Measurements from ENCODE around the gene TRIP13. TPM values are rescaled to one million over a fixed set of nuclear protein-coding genes. Genes with fewer than 3 reads are reported as not detected.
"Not testable (repeated sequence)": the region's sequence is repeated elsewhere in the genome, so short reads cannot be mapped to it uniquely, and the experiment has no call there.

Gene TRIP13
- total RNA-seq, 6 experiments from 2014 or later = 16.5 to 40.4 (median 35.8) TPM

GRCh38 chr5:934381-934967, 41.8 kb downstream of the TRIP13 start:
- not testable (repeated sequence) for H3K36me3 Mint-ChIP-seq (ENCODE audit: low read depth); H3K4me3 Mint-ChIP-seq; H3K27ac Mint-ChIP-seq; H3K4me1 Mint-ChIP-seq (ENCODE audit: low read depth); H3K9me3 Mint-ChIP-seq
- peak; percentile 20 for DNase-seq
- peak; percentile 71 for TF ChIP-seq CTCF (IDR thresholded peaks at IDR 0.05)
- H3K27me3 Mint-ChIP-seq (ENCODE audit: insufficient read depth) = peaks cover 27% of the 10 kb centered on the region

GRCh38 chr5:935510-936084, 42.9 kb downstream of the TRIP13 start:
- DNase-seq = no peak
- Mint-ChIP-seq H3K27ac (no peak overlapping the region), H3K9me3 (no peaks in the 10 kb centered on the region), H3K4me3 (no peak overlapping the region), H3K4me1 (ENCODE audit: low read depth) (no peaks in the 10 kb centered on the region), H3K36me3 (ENCODE audit: low read depth) (no peaks in the 10 kb centered on the region), H3K27me3 (ENCODE audit: insufficient read depth) (peaks cover 32% of the 10 kb centered on the region)
- TF ChIP-seq CTCF (IDR thresholded peaks at IDR 0.05) = no peak

- H3K27me3 Mint-ChIP-seq (ENCODE audit: insufficient read depth) = peaks cover 32% of the 10 kb centered on the region
- no peaks in the 10 kb centered on the region for H3K36me3 Mint-ChIP-seq (ENCODE audit: low read depth)
These were observed 43.8 kb downstream of the TRIP13 start for GRCh38 chr5:936149-937144.

GRCh38 chr5:937151-937924, 44.7 kb downstream of the TRIP13 start:
- Mint-ChIP-seq H3K36me3 (ENCODE audit: low read depth) (no peaks in the 10 kb centered on the region), H3K27ac (no peak overlapping the region), H3K27me3 (ENCODE audit: insufficient read depth) (peaks cover 30% of the 10 kb centered on the region), H3K9me3 (no peaks in the 10 kb centered on the region), H3K4me1 (ENCODE audit: low read depth) (no peaks in the 10 kb centered on the region), H3K4me3 (no peak overlapping the region)
- TF ChIP-seq CTCF (IDR thresholded peaks at IDR 0.05) = no peak
- DNase-seq = no peak

More at GRCh38 chr5:936149-937144, 43.8 kb downstream of the TRIP13 start:
- Mint-ChIP-seq H3K4me3 (no peak overlapping the region), H3K4me1 (ENCODE audit: low read depth) (no peaks in the 10 kb centered on the region), H3K27ac (no peak overlapping the region), H3K9me3 (no peaks in the 10 kb centered on the region)
- no peak for TF ChIP-seq CTCF (IDR thresholded peaks at IDR 0.05)
- DNase-seq = no peak

- Mint-ChIP-seq H3K36me3 (ENCODE audit: low read depth) (no peaks in the 10 kb centered on the region), H3K27ac (no peak overlapping the region), H3K9me3 (no peaks in the 10 kb centered on the region), H3K4me1 (ENCODE audit: low read depth) (no peaks in the 10 kb centered on the region), H3K27me3 (ENCODE audit: insufficient read depth) (peaks cover 40% of the 10 kb centered on the region), H3K4me3 (no peak overlapping the region)
- no peak for TF ChIP-seq CTCF (IDR thresholded peaks at IDR 0.05)
- no peak for DNase-seq
These were observed 46.7 kb downstream of the TRIP13 start for GRCh38 chr5:939368-939767.

GRCh38 chr5:940741-941140, 48.1 kb downstream of the TRIP13 start:
- H3K4me1 Mint-ChIP-seq (ENCODE audit: low read depth); H3K4me3 Mint-ChIP-seq; DNase-seq; H3K9me3 Mint-ChIP-seq; H3K36me3 Mint-ChIP-seq (ENCODE audit: low read depth); H3K27ac Mint-ChIP-seq: not testable (repeated sequence)
- peaks cover 46% of the 10 kb centered on the region for H3K27me3 Mint-ChIP-seq (ENCODE audit: insufficient read depth)
